Transverse colon (tissue), 4 donors: ENCODE measurements around the gene NAP1L4. TPM values are rescaled to one million over a fixed set of nuclear protein-coding genes. Genes with fewer than 3 reads are reported as not detected.

Experiments used
- DNase-seq: peaks from one replicate; pipeline ENCODE4 v3.0.0-alpha.2; 2019
- H3K27ac ChIP-seq, 4 donors: fragments of 200-600 bp; sonication (generic); 2 replicates each; pipeline ENCODE4 v1.5.1; 2016 to 2018; ENCODE audit warnings: inconsistent platforms in 4 of 4
- H3K27me3 ChIP-seq: fragments of 200-600 bp; sonication (generic); 2 replicates; pipeline ENCODE4 v1.5.1; 2017; ENCODE audit warnings: inconsistent platforms
- H3K36me3 ChIP-seq, 4 donors: fragments of 200-600 bp; sonication (generic); 2 replicates each; pipeline ENCODE4 v1.5.1; 2017 to 2019; ENCODE audit warnings: inconsistent platforms in 4 of 4
- H3K4me1 ChIP-seq, 4 donors: fragments of 200-600 bp; sonication (generic); 2 replicates each; pipeline ENCODE4 v1.5.1; 2017 to 2020; ENCODE audit warnings: inconsistent platforms in 4 of 4
- H3K4me3 ChIP-seq, 4 donors: fragments of 200-600 bp; sonication (generic); 1 replicate in 1 of 4; 2 replicates in 3 of 4; pipeline versions ENCODE4 v1.5.1 to v1.6.1; 2017 to 2019; ENCODE audit warnings: inconsistent platforms in 4 of 4
- H3K9me3 ChIP-seq, 2 donors: fragments of 200-600 bp; sonication (generic); 2 replicates each; pipeline ENCODE4 v1.5.1; 2017 to 2019; ENCODE audit warnings: inconsistent platforms in 2 of 2
- EP300 ChIP-seq: sonication (generic); formaldehyde crosslinking; IDR thresholded peaks from one replicate; pipeline ENCODE4 v1.6.1; 2017; ENCODE audit warnings: antibody characterized with exemption, low read depth
- POLR2A ChIP-seq: fragments of 450-650 bp; IDR thresholded peaks from one replicate; pipeline ENCODE4 v1.6.1; 2016; ENCODE audit warnings: antibody characterized with exemption, mild to moderate bottlenecking, moderate library complexity
- POLR2AphosphoS5 ChIP-seq, 3 donors: sonication (generic); formaldehyde crosslinking; IDR thresholded peaks; one replicate each; pipeline ENCODE4 v1.6.1; 2016; ENCODE audit warnings: antibody characterized with exemption in 3 of 3
- WGBS, 2 donors: methylation state at CpG; one replicate each; pipeline ENCODE4 v1.1.5; 2018; ENCODE audit warnings: low coverage in 1 of 2; 5-methylcytosine and 5-hydroxymethylcytosine counted together
- in situ Hi-C, 4 donors: fragments of 200-750 bp; cut with MboI; loops; one replicate each; pipeline versions ENCODE4 v1.15.0 to v1.15.1; 2017; ENCODE audit warnings: low sequenced_read_pairs in 3 of 4, low pct_ligation_motif_present in 1 of 4, low pct_unique_long_range_greater_than_20kb in 1 of 4
- intact Hi-C: fragments of 100-400 bp; cut with DNase I; formaldehyde crosslinking; loops from one replicate; pipeline ENCODE4 v1.15.1; 2023; ENCODE audit warnings: low total_unique reads
- total RNA-seq, 4 donors: library from RNA; depleted of rRNA; stranded (reverse); fragments of >200 nt; gene quantifications; one replicate each; pipeline ENCODE4 v1.1.0, GENCODE V29; 2016
- TF ChIP-seq, protein P1 (sequence below), 5 experiments: fragments of 200-600 bp in 3 of 5; fragments of 450-650 bp in 2 of 5; sonication (generic) in 3 of 5; IDR thresholded peaks; 1 replicate in 2 of 5; 2 replicates in 3 of 5; pipeline ENCODE4 v1.5.1; 2016 to 2017; ENCODE audit warnings: antibody characterized with exemption in 5 of 5, inconsistent platforms in 3 of 5, mild to moderate bottlenecking in 2 of 5, moderate library complexity in 1 of 5

NAP1L4 gene
- total RNA-seq, 4 donors from 2014 or later = 63.6 to 140 (median 111) TPM

DNA sequence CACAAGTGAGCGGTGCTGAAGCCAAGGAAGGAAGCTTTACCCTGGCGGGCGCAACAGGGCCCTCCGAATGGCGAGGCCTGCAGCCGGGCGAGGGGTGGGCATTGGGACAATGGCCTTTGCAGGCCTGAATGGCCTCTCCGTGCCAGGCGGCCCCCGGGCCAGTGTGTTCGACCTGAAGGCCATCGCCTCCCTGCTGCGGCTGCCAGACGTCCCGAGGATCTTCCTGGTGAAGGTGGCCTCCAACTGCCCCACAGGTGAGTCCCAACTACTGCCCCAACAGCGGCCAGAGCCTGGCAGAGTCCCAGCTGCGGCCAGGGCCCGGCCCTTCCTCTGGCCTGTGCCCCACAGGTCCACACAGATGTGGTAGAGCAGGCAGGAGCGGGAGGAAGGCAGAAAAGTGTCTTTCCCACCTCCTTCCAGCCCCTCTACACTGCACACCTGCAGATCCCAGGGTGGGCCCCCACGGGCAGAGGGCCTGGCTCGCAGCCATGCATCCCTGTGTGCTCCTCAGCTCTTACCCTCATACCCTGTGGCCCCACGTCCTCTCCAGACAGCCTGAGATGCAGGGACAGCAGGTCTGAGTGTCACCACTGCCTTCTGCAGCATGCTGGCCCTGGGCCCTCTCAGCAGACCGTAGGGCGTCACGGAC lies 74.2 kb downstream of the NAP1L4 start:
- peaks cover 9 to 13% (median 10%) of the 10 kb centered on the region in 4 donors for H3K4me1 ChIP-seq
- no peaks in the 10 kb centered on the region for H3K9me3 ChIP-seq
- in situ Hi-C loops = no loop called here
- 84% methylated on average over 25 of the region's 25 CpGs; no CpG with 5 or more reads in 1 of the 2 donors for WGBS, 2 donors
- H3K36me3 ChIP-seq = no peaks in the 10 kb centered on the region
- H3K27me3 ChIP-seq = no peaks in the 10 kb centered on the region
- no peak for DNase-seq
- intact Hi-C loops = no loop called here
- no peak overlapping the region for H3K27ac ChIP-seq
- H3K4me3 ChIP-seq = no peak overlapping the region
- TF ChIP-seq POLR2A (no peak), POLR2AphosphoS5 (IDR thresholded peaks at IDR 0.05) (no peak), EP300 (no peak)
- TF ChIP-seq, protein P1, sequence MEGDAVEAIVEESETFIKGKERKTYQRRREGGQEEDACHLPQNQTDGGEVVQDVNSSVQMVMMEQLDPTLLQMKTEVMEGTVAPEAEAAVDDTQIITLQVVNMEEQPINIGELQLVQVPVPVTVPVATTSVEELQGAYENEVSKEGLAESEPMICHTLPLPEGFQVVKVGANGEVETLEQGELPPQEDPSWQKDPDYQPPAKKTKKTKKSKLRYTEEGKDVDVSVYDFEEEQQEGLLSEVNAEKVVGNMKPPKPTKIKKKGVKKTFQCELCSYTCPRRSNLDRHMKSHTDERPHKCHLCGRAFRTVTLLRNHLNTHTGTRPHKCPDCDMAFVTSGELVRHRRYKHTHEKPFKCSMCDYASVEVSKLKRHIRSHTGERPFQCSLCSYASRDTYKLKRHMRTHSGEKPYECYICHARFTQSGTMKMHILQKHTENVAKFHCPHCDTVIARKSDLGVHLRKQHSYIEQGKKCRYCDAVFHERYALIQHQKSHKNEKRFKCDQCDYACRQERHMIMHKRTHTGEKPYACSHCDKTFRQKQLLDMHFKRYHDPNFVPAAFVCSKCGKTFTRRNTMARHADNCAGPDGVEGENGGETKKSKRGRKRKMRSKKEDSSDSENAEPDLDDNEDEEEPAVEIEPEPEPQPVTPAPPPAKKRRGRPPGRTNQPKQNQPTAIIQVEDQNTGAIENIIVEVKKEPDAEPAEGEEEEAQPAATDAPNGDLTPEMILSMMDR (IDR thresholded peaks at IDR 0.05) = no peak

DNA sequence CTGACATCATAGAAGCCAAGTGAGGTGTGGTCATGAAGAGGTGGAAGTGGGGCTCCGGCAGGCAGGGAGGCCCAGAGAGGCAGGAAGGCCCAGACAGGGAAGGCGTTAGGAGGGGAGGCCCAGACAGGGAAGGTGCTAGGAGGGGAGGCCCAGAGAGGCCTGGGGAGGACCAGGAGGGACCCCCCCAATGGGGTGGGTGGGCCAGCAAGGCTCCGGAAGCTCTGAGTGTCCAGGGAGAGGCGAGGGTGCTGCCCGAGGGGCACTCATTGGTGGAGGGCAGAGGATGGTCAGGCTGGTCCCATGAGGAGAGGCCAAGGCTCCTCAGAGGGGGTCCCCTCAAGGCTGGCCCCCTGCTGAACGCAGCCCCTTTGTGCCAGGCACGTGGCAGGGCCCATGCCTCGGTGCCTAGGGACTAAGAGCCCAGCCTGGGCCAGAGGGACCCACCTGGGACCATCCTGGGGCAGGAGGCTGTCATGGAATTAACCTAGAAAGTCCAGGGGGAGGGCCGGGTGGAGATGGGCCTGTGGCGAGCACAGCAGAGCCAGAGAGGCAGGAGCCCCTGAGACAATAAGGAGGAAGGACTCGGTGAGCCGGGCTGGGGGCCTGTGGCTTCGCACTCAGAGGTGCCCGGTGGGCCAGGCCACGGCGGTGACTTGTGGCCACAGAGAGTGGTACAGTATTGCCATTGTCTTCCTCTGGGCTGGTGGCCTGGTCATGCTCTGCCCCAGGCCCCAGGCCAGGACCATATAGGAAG lies 75.1 kb downstream of the NAP1L4 start:
- Histone ChIP-seq H3K27me3 (no peaks in the 10 kb centered on the region), H3K9me3 (no peaks in the 10 kb centered on the region), H3K4me1 (peaks cover 13 to 20% (median 18%) of the 10 kb centered on the region in 4 donors), H3K4me3 (no peak overlapping the region), H3K27ac (no peak overlapping the region), H3K36me3 (no peaks in the 10 kb centered on the region)
- in situ Hi-C loops (no loop called here), intact Hi-C loops (no loop called here)
- no peak for DNase-seq
- WGBS, 2 donors = 86% methylated on average over 13 of the region's 16 CpGs; no CpG with 5 or more reads in 1 of the 2 donors
- TF ChIP-seq EP300 (no peak), POLR2AphosphoS5 (IDR thresholded peaks at IDR 0.05) (no peak), POLR2A (no peak)
- TF ChIP-seq, protein P1 (IDR thresholded peaks at IDR 0.05) = no peak

DNA sequence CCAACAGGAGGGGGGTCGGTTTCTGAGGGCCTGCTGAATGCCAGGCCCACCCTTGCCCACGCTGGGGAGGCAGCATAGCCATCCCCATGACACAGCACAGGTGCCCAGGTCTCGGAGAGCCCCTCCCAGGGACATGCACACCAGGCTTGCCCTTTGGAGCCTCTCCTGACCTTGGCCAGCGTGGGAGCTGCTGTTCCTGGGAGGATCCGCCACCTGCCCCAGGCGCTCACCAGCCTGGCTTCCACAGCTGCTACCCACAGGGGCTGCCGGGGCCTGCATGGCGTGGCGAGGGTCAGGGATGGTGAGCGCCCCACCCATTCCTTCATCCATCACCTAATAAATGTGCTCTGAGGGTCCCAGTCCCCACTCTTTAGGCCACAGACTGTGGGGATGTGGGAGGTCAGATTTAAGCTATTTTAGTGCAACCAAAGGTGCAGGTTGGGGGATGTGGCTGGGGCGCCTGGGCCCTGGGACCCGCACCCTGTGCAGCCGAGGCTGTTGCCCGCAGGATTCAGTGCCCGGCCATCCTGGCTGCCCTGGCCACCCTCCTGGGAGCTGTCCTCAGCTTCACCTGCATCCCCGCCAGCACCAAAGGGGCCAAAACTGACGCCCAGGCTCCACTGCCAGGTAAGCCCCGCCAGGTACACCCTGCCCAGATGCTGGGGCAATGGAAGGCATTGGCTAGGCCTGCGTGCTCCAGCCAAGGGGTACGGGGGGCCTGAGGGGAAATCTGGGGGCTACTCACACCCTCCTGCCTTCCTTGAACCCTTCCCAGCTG lies 75.8 kb downstream of the NAP1L4 start:
- no peak overlapping the region for H3K4me3 ChIP-seq
- peaks cover 17 to 28% (median 26%) of the 10 kb centered on the region in 4 donors for H3K4me1 ChIP-seq
- no peak for DNase-seq
- no peaks in the 10 kb centered on the region for H3K36me3 ChIP-seq
- no peak overlapping the region for H3K27ac ChIP-seq
- H3K9me3 ChIP-seq = no peaks in the 10 kb centered on the region
- no peak for TF ChIP-seq POLR2AphosphoS5 (IDR thresholded peaks at IDR 0.05)
- TF ChIP-seq POLR2A = no peak
- TF ChIP-seq EP300 = no peak
- TF ChIP-seq, protein P1 (IDR thresholded peaks at IDR 0.05) = no peak
- no peaks in the 10 kb centered on the region for H3K27me3 ChIP-seq
- 83 to 100% methylated on average over 1 to 18 of the region's 20 CpGs for WGBS, 2 donors
- intact Hi-C loops = no loop called here
- in situ Hi-C loops = no loop called here

DNA sequence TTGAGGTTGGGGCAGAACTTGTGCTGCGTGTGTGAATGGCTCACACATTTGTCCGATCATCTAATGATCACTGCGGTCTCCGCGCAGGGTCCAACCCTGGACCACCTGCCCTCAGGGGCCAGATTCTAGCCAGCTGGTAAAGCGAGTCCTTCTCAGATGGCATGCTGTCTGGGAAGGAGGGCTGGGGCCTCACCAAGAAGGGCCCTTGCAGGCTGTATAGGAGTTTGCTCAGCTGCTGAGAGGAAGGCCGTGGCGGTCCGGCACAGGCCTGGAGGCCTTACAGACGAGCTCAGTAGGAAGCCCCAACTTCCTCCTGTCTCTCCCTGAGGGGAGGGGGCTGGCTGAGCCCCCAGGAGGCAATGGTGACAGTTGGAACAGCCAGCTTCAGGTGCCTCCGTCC lies 76.7 kb downstream of the NAP1L4 start:
- in situ Hi-C loops (no loop called here), intact Hi-C loops (no loop called here)
- Histone ChIP-seq H3K27ac (no peak overlapping the region), H3K36me3 (no peaks in the 10 kb centered on the region), H3K4me1 (peaks cover 18 to 36% (median 33%) of the 10 kb centered on the region in 4 donors), H3K27me3 (no peaks in the 10 kb centered on the region), H3K4me3 (no peak overlapping the region), H3K9me3 (no peaks in the 10 kb centered on the region)
- WGBS, 2 donors = 84% methylated on average over 11 of the region's 11 CpGs; no CpG with 5 or more reads in 1 of the 2 donors
- TF ChIP-seq POLR2AphosphoS5 (IDR thresholded peaks at IDR 0.05) (no peak), EP300 (no peak), POLR2A (no peak)
- TF ChIP-seq, protein P1 (IDR thresholded peaks at IDR 0.05) = no peak
- no peak for DNase-seq
